ENCODE measurements around the gene ACSL3. TPM values are rescaled to one million over a fixed set of nuclear protein-coding genes. Genes with fewer than 3 reads are reported as not detected.

ACSL3 gene
- total and polyA plus RNA-seq, 2 donors (not counting 1 experiment from before 2014, with no cell fraction given): 6.7 to 46.0 TPM

DNA sequence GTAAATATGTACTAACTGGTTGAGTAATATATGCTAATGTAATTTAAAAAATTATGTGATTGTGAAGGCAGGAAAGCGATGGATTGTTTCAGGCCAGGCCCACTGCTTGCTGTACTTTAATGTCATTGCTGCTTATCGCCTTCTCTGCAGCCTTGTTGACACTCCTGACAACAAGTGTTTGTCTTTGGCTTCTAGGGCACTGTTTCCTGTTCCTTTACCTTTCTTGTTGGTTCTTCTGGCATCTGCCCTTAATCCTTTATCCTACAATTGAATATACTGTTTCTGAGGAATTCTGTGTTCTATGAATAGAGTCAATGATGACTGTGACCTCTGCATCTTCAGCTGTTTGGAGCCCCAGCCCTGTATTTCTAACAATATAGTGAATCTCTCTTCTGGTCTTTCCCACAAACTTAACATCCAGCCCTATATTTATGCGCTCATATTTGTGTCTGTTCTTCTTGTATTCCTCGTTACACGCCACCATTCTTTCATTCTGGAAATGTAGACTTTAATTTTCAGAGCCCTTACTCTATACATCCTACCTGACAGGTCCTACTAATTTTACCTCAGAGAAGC lies 17.6 kb downstream of the ACSL3 start:
- WGBS (ENCODE audit: insufficient coverage): 93% methylated on average over 3 of the region's 5 CpGs
- no peak for ATAC-seq (ENCODE audit: low read depth)
- H2AFZ ChIP-seq (ENCODE audit: insufficient read depth, low read depth, low read length, poor library complexity, severe bottlenecking): no peak overlapping the region
- H3K9me3 ChIP-seq (ENCODE audit: control extremely low read depth in 1 of 3, control insufficient read depth in 2 of 3, insufficient read depth in 1 of 3, low read length in 2 of 3): no peaks in the 10 kb centered on the region
- CTCF ChIA-PET: interaction anchor here (1.1 kb wide), 1 partner anchor 171 kb away, joined by 3 read pairs; no protein-coding TSS in a partner anchor
- TF ChIP-seq, protein P1, sequence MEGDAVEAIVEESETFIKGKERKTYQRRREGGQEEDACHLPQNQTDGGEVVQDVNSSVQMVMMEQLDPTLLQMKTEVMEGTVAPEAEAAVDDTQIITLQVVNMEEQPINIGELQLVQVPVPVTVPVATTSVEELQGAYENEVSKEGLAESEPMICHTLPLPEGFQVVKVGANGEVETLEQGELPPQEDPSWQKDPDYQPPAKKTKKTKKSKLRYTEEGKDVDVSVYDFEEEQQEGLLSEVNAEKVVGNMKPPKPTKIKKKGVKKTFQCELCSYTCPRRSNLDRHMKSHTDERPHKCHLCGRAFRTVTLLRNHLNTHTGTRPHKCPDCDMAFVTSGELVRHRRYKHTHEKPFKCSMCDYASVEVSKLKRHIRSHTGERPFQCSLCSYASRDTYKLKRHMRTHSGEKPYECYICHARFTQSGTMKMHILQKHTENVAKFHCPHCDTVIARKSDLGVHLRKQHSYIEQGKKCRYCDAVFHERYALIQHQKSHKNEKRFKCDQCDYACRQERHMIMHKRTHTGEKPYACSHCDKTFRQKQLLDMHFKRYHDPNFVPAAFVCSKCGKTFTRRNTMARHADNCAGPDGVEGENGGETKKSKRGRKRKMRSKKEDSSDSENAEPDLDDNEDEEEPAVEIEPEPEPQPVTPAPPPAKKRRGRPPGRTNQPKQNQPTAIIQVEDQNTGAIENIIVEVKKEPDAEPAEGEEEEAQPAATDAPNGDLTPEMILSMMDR (IDR thresholded peaks at IDR 0.05): no peak
- no peak overlapping the region for H3K27ac Mint-ChIP-seq
- H3K4me1 Mint-ChIP-seq: peaks cover 32% of the 10 kb centered on the region
- peaks cover 66% of the 10 kb centered on the region for H4K20me1 ChIP-seq (ENCODE audit: control insufficient read depth, insufficient read depth, low read length, poor library complexity, severe bottlenecking)
- no peaks in the 10 kb centered on the region for H3K27me3 ChIP-seq (replicated peaks in 1 of 4; ENCODE audit: control extremely low read depth in 1 of 4, control insufficient read depth in 3 of 4, insufficient read depth in 4 of 4, low read length in 3 of 4)
- no peaks in the 10 kb centered on the region for H3K36me3 ChIP-seq (replicated peaks in 1 of 2; ENCODE audit: control extremely low read depth in 1 of 2, control insufficient read depth in 1 of 2, extremely low read depth in 1 of 2, insufficient read depth in 2 of 2, low read length in 1 of 2)
- no peak overlapping the region for H3K4me3 Mint-ChIP-seq
- H3K4me1 ChIP-seq (ENCODE audit: control insufficient read depth in 2 of 2, insufficient read depth in 2 of 2, low read length in 2 of 2): no peaks in the 10 kb centered on the region
- H3K27ac ChIP-seq (ENCODE audit: low read length in 2 of 2): no peak overlapping the region
- H3K79me2 ChIP-seq (ENCODE audit: control insufficient read depth, insufficient read depth, low read length): peaks cover 90% of the 10 kb centered on the region
- no peaks in the 10 kb centered on the region for H3K9me3 Mint-ChIP-seq (ENCODE audit: insufficient read depth)
- H3K4me3 ChIP-seq (ENCODE audit: control extremely low read depth in 1 of 5, extremely low read depth in 1 of 5, insufficient read depth in 1 of 5, low read depth in 2 of 5, low read length in 4 of 5): no peak overlapping the region
- H3K4me2 ChIP-seq (replicated peaks; ENCODE audit: low read depth, low read length, poor library complexity, severe bottlenecking): no peak overlapping the region
- no peak overlapping the region for H3K9ac ChIP-seq (ENCODE audit: low read length)
- intact Hi-C loops (cut with micrococcal nuclease): no loop called here
- H3K27me3 Mint-ChIP-seq: no peaks in the 10 kb centered on the region
- POLR2A ChIA-PET: no interaction called here
- no peak for DNase-seq

DNA sequence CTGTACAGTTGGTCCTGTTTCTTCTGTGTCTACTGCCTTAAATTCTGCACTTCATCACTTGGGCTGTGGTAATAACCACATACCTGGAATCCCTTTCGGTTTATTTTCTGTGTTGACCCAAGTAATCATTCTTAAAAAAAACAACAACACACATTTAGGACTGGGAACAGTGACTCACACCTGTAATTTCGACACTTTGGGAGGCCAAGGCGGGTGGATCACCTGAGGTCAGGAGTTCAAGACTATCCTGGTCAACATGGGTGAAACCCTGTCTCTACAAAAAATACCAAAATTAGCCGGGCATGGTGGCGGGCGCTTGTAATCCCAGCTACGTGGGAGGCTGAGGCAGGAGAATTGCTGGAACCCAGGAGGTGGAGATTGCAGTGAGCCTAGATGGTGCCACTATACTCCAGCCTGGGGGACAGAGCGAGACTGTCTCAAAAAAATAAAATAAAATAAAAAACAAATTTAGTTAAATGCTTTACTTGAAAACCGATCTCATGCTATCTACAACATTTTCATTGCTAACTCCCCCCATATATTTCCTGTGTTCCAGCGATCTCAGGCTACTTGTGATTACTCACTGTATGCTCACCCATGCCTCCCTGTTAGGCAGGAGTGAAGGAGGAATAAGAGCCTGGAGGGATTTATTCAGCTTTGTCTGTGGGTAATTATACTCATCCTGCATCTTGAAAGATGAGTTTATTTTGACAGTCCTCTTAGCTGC lies 18.2 kb downstream of the ACSL3 start:
- CTCF ChIA-PET: interaction anchor here (0.6 kb wide), 1 partner anchor 22 kb away, joined by 3 read pairs; no protein-coding TSS in a partner anchor
- Histone ChIP-seq H3K4me1 (ENCODE audit: control insufficient read depth in 2 of 2, insufficient read depth in 2 of 2, low read length in 2 of 2) (no peaks in the 10 kb centered on the region), H3K4me3 (ENCODE audit: control extremely low read depth in 1 of 5, extremely low read depth in 1 of 5, insufficient read depth in 1 of 5, low read depth in 2 of 5, low read length in 4 of 5) (no peak overlapping the region), H4K20me1 (ENCODE audit: control insufficient read depth, insufficient read depth, low read length, poor library complexity, severe bottlenecking) (peaks cover 66% of the 10 kb centered on the region), H3K9ac (ENCODE audit: low read length) (no peak overlapping the region), H3K79me2 (ENCODE audit: control insufficient read depth, insufficient read depth, low read length) (peaks cover 90% of the 10 kb centered on the region), H2AFZ (ENCODE audit: insufficient read depth, low read depth, low read length, poor library complexity, severe bottlenecking) (no peak overlapping the region), H3K36me3 (replicated peaks in 1 of 2; ENCODE audit: control extremely low read depth in 1 of 2, control insufficient read depth in 1 of 2, extremely low read depth in 1 of 2, insufficient read depth in 2 of 2, low read length in 1 of 2) (no peaks in the 10 kb centered on the region), H3K9me3 (ENCODE audit: control extremely low read depth in 1 of 3, control insufficient read depth in 2 of 3, insufficient read depth in 1 of 3, low read length in 2 of 3) (no peaks in the 10 kb centered on the region), H3K27me3 (replicated peaks in 1 of 4; ENCODE audit: control extremely low read depth in 1 of 4, control insufficient read depth in 3 of 4, insufficient read depth in 4 of 4, low read length in 3 of 4) (no peaks in the 10 kb centered on the region), H3K27ac (ENCODE audit: low read length in 2 of 2) (no peak overlapping the region), H3K4me2 (replicated peaks; ENCODE audit: low read depth, low read length, poor library complexity, severe bottlenecking) (no peak overlapping the region)
- intact Hi-C loops (cut with micrococcal nuclease): no loop called here
- WGBS (ENCODE audit: insufficient coverage): 96% methylated on average over 4 of the region's 10 CpGs
- Mint-ChIP-seq H3K27me3 (no peaks in the 10 kb centered on the region), H3K27ac (no peak overlapping the region), H3K4me1 (peaks cover 34% of the 10 kb centered on the region), H3K9me3 (ENCODE audit: insufficient read depth) (no peaks in the 10 kb centered on the region), H3K4me3 (no peak overlapping the region)
- DNase-seq: no peak
- ATAC-seq (ENCODE audit: low read depth): no peak
- TF ChIP-seq, protein P1 (IDR thresholded peaks at IDR 0.05): no peak
- TF ChIP-seq EZH2 (IDR thresholded peaks at IDR 0.05; ENCODE audit: borderline replicate concordance, insufficient read depth, low read depth, low read length, poor library complexity, severe bottlenecking): no peak
- POLR2A ChIA-PET: no interaction called here
